ENCODE data around the gene NCOA1.

Gene NCOA1

DNA sequence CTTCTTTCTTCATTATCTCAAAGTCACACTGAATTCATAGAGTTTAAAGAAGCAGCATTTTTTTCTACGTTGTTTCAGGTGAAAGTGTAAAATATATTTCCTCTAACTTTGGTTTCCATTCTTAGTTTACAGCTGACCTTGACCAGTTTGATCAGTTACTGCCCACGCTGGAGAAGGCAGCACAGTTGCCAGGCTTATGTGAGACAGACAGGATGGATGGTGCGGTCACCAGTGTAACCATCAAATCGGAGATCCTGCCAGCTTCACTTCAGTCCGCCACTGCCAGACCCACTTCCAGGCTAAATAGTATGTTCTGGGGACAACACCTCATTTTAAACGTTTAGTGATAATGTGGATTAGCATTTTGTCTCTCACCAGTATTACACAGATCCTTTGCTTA lies 219.8 kb downstream of the NCOA1 start:
- DNase-seq, result no peak

DNA sequence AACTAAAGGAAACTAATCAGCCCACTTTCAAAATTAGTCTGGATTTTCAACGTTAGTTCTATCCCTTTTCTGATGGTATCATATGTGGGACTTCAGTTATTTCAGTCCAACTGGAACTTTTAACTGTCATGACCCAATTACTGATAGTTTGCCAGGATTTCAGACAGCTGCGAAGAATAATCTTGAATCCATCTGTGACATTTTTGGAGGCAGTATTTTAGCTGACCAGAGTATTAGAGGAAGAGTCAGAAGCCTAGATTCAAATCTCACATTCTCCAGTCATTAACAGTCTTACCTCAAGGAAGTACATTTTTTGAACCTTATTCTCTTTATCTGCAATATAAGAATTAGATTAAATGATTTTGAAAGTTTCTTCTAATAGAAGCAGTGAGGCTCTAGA lies 220.8 kb downstream of the NCOA1 start:
- DNase-seq, result no peak

DNA sequence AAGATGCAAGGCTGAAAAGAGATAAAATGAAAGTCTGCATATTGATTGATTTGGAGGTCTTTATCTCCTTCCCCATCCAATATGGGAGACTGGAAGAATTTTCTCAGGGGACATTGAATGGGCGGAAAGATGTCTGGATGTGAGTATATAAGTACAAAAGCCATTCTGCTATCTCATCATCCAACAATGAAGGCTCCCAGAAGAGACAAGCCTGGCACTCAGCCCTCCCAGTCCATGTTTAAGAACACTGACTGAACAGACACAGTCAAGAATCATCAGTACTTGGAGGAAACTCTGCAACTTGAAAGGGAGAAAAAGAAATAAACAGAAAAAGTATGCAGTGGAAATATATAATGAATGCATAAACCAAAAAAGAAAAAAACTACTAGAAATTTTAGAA lies 221.2 kb downstream of the NCOA1 start:
- no peak for DNase-seq

DNA sequence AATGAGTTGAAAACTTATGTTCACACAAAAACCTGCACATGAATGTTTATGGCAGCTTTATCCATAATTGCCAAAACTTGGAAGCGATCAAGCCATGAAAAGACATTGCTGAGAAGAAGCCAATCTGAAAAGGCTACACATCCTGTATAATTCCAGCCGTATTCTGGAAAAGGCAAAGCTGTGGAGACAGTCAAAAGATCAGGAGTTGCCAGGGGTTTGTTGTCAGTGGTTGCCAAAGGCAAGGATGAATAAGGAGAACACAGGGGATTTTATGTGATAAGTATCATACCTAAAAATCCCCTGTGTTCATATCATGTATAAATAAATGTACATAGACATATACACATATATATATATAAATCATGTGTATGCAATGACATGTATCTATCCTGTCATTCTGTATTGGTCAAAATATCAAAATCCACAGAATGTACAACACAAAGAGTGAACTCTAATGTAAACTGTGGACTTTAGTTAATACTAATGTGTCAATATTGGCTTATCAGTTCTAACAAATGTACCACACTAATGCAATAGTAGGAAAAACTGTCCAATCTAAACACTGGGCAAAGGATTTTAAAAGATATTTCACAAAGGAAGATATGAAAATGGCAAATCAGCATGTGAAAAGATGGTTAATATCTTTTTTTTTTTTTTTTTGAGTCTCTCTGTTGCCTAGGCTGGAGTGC lies 226.4 kb downstream of the NCOA1 start:
- DNase-seq, result no peak

DNA sequence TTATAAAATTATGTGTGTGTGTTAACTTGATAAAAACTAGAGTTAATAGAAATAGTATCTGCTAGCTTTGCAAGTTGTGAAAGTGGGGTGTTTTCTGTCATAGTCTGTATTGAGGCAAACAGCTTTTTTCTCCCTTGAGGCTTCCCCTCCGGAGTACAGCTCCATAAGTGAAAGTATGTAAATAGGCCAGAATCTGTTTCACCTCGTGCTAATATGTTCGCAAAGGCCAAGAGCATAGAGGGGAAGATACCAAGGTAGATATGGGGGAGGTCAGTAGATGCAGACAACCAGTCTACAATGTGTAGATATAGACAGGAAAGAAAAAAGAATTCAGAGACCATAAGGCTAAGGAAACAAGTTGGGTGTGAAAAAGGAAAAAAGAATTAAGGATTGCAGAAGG lies 229.3 kb downstream of the NCOA1 start:
- DNase-seq, result no peak

DNA sequence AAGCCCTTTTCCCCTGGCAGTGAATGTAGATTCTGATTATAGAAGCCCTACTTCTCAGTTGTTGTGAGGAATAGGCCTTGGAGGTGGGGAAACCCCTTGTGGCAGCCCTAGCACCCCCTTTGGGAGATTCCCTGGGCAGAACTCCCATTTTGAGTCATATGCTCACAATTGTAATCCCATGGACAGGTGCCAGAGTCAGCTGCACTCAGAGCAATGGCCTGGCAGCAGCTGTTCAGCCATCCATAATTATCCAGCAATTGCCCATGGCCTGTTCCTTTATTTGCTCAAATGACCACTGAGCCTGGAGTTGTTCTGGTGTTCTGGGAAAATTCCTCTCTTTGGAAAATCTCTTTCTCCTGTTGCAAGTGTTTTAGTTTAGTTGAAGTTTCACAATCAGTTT lies 230.4 kb downstream of the NCOA1 start:
- peak; percentile 76 for DNase-seq

DNA sequence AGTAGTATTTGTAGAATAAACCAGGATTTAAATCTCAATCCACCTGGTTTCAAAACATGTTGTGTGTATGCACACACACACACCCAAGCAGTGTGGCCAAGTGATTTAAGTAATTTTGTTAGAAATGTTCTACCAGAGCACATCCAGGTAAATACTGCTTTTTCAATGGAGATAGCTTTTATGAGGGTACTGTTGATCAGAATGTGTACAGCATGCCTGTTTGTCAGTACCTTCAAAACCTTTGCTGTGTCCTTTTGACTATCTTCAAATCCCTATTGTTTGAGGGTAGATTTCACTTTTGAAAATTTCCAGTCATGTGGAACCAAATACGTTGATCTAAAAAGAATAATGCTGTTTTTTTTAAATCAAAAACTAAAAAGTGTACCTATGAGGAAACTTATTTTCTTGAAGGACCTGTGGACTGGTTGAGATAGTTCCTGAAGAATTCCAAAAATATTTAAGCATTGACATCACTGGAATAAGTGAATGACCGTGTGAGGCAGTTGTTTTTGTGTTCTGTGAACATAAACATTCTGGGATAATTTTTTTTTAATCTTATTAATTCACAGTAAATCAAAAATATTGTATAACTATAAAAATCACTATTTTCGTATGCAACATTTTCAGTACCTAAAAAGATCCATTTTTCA lies 231.2 kb downstream of the NCOA1 start:
- no peak for DNase-seq

DNA sequence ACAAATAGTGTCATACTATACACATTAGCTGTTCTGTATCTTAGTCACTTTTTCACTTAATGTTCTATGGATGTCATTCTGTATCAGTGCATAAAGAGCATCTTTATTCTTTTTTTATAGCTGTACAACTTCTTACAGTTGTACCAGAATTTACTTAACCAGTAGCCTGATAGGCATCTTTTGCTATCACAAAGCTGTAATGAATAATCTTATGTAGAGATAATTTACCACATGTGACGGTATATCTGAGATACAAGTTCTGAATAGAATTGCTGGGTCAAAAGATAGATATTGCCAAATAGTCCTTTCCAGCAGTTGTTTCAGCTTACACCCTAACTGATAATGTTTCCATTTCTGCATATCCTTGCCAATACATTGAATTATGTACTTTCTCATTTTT lies 232.1 kb downstream of the NCOA1 start:
- DNase-seq, result no peak

DNA sequence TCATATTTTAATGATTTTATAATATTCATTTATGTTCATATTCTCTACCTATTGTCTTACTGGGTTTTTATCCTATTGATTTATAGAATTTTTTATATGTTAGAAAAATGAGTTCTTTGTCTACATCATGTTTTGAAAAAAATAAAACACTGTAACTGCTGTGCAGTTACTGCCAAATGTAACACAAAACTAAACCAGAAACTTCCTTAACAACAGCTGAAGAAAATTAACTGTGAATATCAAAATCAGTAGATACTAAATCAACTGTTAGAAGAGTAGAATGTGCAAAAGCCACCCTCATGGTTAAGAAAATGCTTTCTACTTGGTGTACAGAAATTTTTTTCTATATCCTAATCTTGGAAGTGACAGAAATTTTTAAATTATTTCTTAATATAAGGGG lies 232.6 kb downstream of the NCOA1 start:
- no peak for DNase-seq

DNA sequence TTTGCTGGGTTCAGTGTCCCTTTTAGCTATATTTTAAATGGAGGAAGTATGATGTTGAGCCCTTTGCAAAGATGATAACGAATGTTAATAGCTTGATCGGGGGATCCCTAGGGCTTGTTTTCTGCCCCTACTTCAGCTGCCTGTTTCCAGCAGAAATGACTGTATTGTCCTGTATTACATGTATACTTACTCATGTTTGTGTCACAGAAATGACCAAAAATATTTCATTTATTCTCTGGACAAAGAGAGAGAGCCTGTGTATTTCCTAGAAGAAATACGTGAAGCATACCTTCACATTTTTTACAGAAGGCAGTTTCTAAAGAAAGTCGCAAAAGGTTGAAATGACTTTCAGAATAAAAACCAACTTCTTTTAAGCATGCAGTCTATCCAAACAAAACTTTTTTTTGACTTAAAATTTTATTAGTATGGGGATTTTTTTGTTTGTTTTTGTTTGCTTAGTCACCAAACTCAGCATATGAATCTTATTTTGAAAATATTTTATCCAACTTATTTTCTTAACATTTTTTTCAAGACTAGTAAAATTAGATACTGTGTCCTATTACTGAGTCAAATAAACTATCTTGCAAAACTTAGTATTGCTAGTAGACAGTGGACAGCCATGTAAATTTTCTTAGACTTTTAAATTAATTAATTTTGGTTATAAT lies 233.2 kb downstream of the NCOA1 start:
- DNase-seq, result no peak

DNA sequence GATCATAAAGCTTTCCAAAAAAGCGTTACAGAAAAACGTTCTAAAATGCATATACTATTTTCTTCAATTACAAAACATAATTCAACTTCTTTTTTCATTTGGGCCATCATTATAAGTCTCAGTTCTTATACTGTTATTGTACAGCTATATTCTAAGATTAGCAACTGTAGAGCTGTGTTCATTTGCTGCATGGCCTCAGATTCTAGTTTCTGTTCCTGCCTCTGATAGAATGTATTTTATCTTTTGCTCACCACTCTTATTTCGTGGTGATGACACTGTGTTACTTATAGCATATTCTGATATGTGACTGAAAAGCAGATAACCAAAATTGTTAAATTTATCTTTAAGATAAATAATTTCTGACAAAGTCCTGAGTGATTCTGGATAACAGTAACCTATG lies 234.9 kb downstream of the NCOA1 start:
- no peak for DNase-seq

DNA sequence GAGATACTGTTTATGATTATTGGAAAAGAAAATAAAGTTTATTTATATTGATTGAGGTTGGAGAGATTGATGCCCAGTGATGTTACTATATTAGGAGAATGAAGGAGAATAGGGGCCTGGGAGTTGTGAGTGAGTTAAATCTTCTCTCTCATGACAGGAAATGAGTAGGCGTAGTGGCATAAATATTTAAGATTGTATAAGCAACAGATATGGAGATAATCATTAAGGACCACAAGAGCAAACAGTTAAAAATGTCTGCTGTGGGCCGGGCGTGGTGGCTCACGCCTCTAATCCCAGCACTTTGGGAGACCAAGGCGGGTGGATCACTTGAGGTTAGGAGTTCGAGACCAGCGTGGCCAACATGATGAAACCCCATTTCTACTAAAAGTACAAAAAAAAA lies 239.4 kb downstream of the NCOA1 start:
- no peak for DNase-seq

DNA sequence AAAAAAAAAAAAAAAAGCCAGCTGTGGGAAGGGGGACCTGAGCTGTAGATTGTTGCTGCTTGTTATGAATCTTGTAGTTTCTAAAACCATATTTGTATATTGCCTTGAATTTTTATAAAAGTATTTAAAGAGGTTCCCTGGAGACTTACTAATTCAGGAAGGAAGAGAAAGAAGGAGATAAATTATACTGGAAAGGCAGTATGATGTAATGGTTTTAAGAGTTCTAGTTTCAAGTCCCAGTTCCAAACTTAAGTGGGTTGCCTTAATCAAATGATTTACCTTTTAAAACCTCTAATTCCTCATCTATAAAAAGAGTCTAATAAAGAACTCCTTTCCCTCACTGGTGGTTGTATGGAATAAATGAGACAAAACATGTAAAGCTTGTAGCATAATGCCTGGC lies 240.0 kb downstream of the NCOA1 start:
- DNase-seq, result no peak

DNA sequence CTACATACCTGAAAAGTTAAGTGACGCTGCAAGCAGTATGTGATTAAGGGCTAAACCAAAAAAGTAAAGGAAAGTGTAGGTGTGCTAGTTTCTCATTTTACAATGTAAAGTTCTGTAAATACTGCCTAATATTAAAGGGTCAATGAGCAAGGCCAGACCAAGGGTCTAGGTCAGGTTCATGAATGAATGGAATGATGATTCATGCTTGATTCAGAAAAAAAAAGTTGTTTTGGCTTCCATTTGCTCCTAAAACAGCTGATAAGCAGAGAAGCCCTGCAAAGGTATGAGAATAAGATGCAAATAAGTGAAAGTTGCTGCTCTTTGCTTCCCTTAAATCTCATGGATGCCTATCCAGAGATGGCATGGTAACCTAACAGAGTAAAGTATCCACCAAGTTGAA lies 240.9 kb downstream of the NCOA1 start:
- no peak for DNase-seq

DNA sequence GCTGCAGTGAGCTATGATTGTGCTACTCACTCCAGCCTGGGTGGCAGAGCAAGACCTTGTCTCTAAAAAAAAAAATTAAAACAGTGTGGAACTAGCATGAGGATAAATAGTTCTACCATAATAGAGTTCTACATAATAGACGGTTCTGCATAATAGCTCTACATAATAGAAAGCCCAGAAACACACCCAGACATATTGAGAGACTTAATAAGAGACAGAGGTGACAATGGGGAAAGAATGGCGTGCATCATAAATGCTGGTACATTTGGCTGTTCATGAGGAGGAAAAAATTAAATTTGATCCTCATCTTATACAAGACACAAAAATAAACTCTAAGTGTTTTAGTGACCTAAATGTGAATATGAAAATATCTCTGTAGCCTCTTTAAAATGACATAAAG lies 243.7 kb downstream of the NCOA1 start:
- DNase-seq, result no peak

DNA sequence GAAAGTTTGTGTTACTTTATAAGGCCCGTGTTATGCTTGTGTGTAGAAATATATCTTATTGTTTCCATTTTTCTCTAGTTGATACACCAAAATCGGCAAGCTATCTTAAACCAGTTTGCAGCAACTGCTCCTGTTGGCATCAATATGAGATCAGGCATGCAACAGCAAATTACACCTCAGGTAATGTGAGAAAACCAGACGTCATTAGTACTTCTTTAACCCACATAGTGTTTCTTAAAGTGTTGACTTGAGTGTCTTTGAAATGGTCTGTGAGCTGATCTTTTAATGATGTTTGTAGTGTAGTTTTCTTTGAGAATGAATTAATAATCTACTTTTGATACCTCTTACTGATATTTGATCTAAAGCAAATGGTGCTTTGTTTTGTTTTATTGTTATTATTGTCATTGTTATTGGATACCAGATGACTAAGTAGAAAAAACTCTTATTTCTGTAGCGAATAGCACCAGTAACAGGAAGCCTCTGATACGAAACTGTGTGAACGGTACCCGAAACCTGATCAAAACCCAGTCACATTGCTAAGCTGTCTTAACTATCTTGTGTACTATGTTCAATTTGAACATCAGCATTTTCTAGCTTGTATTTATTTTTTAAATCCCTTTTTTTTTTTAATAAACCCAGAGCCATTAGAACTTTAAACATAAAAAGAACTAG lies 248.4 kb downstream of the NCOA1 start:
- no peak for DNase-seq

DNA sequence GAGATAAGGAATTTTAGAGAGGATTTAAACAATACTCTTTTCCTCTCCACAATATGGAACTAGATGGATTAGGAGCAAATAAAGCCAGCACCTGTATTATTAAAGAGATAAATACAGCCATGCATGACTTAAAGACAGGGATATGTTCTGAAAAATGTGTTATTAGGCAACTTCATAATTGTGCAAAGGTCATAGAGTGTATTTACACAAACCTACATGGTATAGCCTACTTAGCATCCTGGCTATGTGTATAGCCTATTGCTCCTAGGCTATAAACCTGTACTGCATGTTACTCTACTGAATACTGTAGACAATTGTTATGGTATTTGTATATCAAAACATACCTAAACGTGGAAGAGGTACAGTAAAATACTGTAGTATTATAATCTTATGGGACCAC lies 249.1 kb downstream of the NCOA1 start:
- DNase-seq, result no peak

DNA sequence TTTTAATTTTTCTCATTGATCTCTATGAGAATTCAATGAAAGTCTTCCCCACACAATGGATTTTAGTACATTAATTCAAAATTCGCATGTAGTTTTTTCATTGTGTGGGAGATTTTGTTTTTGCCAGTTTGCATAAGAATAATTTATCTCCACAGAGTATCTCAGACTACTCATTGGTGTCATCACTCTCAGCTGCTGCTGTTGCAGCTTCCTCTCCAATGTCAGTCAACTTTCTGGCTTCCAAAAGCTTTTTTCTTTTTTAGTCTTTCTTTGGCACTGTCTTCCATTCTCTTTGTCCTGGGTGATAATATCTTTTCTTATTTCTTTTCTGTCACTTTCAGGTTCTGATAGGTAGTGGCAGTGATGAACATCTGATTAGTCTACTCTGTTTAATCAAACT lies 251.7 kb downstream of the NCOA1 start:
- no peak for DNase-seq

DNA sequence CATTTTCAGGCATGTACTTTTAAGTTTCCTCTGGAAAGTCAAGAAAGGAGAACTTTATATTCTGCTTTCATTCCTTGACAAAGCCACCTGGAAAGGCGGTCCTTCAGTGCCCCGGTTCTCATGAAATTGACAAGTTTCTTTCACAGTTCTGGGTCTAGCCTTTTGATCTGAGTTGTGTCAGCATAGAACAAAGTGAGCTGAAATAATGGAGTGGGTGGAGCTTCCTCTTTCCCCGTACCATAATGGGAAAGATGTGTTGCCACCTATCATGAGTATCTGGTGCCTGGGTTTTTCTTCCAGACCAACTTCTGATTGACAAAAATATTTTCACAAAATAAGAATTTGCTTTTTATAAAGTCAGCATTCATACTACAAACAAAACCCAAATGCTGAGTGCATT lies 252.9 kb downstream of the NCOA1 start:
- DNase-seq, result no peak

DNA sequence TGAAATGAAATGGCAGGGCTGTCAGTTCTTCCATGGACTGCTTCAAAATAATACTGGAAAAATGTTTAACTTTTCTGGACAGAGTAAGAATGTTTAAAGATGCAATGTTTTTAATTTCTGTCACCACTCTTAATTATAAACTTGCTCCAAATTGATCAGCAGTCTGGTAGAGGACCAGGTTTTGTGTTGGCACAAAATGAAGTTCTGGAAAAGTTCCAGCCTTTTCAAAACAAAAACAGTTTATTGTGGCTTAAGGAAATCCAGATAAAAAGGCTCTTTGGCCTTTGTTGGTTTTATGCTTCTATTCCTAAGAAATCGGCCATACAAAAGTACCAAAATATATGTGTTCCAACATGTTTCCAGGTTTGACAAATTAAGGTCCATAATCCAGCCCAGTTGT lies 253.3 kb downstream of the NCOA1 start:
- no peak for DNase-seq

DNA sequence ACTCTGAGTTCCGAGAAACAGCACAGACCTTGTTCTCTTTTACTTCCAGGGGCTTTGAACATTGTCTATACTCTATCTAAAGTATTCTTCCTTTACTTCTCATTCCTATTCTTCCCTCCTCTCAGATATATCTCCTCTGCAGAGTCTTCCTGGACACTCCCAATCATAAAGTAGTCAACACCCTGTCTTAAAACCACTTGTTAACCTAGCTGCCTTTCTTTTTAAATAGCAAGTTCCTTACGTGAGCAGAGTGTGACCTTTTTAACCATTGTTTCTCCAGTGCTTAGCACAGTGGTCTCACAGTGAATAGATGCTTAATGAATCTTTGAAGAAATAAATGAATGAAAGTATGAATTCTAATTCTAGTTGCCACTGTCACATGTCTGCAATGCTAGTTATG lies 254.8 kb downstream of the NCOA1 start:
- DNase-seq, result no peak

DNA sequence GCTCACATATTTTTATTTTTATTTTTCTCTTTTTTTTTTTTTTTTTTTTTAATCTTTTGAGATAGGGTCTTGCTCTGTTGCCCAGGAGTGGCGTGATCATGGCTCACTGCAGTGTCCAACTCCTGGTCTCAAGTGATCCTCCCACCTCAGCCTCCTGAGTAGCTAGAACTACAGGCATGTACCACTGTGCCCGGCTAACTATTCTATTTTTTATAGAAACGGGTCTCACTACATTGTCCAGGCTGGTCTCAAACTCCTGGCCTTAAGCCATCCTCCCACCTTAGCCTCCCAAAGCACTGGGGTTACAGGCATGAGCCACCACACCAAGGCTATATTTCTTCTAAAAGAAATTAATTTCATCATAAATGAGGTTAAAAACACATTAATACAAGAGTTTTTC lies 256.2 kb downstream of the NCOA1 start:
- no peak for DNase-seq

DNA sequence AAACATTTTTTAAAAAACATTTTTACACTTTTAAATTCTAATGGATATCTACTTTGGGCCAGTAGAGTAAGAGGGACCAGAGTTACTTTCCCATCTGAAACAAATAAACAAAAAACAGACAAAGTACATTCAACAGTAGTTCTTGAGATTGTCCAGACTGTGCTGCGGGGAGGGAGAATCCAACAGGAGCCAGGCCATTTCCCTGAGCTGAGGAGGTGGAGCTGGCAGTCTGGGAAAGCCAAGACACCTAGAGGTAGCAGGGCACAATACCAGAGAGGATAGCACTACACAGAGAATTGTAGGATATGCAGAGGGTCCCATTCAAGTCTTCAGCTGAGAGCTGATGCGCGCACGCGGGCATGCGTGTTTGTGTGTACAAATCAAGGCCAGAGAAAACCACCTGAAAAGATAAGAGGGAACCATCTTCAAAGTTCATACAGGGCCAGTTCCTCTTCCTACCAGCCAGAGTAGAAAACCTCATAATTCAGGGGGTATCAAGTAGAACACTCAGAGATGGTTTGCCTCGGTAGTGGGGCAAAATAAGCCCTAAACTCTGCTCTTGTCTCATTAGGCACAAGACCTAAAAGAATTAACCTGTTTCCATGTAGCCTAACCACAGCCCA lies 258.1 kb downstream of the NCOA1 start:
- DNase-seq, result no peak
